ENCODE data around the gene MARCHF9. TPM values are rescaled to one million over a fixed set of nuclear protein-coding genes. Genes with fewer than 3 reads are reported as not detected.

Gene MARCHF9
- total RNA-seq, 1 donor from 2014 or later: 8.1 TPM

- H3K27ac Mint-ChIP-seq: no peak overlapping the region
- no peak for DNase-seq (ENCODE audit: low spot score)
- no peaks in the 10 kb centered on the region for H3K9me3 Mint-ChIP-seq
- peaks cover 24% of the 10 kb centered on the region for H3K4me1 ChIP-seq
- H3K27ac ChIP-seq: no peak overlapping the region
- no peak overlapping the region for H3K4me2 ChIP-seq
- peaks cover 10% of the 10 kb centered on the region for H3K79me2 ChIP-seq (ENCODE audit: low read depth)
- H3K9ac ChIP-seq: no peak overlapping the region
- peaks cover 51% of the 10 kb centered on the region for H3F3A ChIP-seq (ENCODE audit: low read depth)
- H3K4me1 Mint-ChIP-seq: peaks cover 46% of the 10 kb centered on the region
- no peak overlapping the region for H3K4me3 ChIP-seq
- TF ChIP-seq CTCF (IDR thresholded peaks at IDR 0.05) (no peak), EZH2phosphoT487 (IDR thresholded peaks at IDR 0.05) (no peak), EZH2 (IDR thresholded peaks at IDR 0.05) (no peak)
- no peak overlapping the region for H2AFZ ChIP-seq (replicated peaks)
- H3K36me3 Mint-ChIP-seq: peaks cover 5% of the 10 kb centered on the region
- peaks cover 17% of the 10 kb centered on the region for H4K20me1 ChIP-seq (ENCODE audit: low read depth)
- no peaks in the 10 kb centered on the region for H3K9me3 ChIP-seq (ENCODE audit: low read depth)
- peaks cover 21% of the 10 kb centered on the region for H3K27me3 Mint-ChIP-seq (ENCODE audit: insufficient read depth, low read depth)
- no peaks in the 10 kb centered on the region for H3K36me3 ChIP-seq
- H3K4me3 Mint-ChIP-seq: no peak overlapping the region
- H3K27me3 ChIP-seq: peaks cover 75% of the 10 kb centered on the region
Observed at GRCh38 chr12:57741413-57741789, 13.5 kb upstream of the MARCHF9 start.

- H3K27ac Mint-ChIP-seq: no peak overlapping the region
- Histone ChIP-seq H3K4me3 (no peak overlapping the region), H3K27me3 (peaks cover 68% of the 10 kb centered on the region), H3K4me1 (peaks cover 23% of the 10 kb centered on the region), H3K4me2 (no peak overlapping the region), H3K36me3 (no peaks in the 10 kb centered on the region), H4K20me1 (ENCODE audit: low read depth) (peaks cover 11% of the 10 kb centered on the region), H3K27ac (no peak overlapping the region), H3F3A (ENCODE audit: low read depth) (peaks cover 51% of the 10 kb centered on the region), H3K9me3 (ENCODE audit: low read depth) (no peaks in the 10 kb centered on the region), H2AFZ (replicated peaks) (no peak overlapping the region), H3K9ac (no peak overlapping the region), H3K79me2 (ENCODE audit: low read depth) (peaks cover 14% of the 10 kb centered on the region)
- H3K36me3 Mint-ChIP-seq: peaks cover 10% of the 10 kb centered on the region
- H3K9me3 Mint-ChIP-seq: no peaks in the 10 kb centered on the region
- TF ChIP-seq EZH2phosphoT487 (IDR thresholded peaks at IDR 0.05): no peak
- no peak for TF ChIP-seq EZH2 (IDR thresholded peaks at IDR 0.05)
- no peak for TF ChIP-seq CTCF (IDR thresholded peaks at IDR 0.05)
- no peak overlapping the region for H3K4me3 Mint-ChIP-seq
- H3K27me3 Mint-ChIP-seq (ENCODE audit: insufficient read depth, low read depth): peaks cover 15% of the 10 kb centered on the region
- no peak for DNase-seq (ENCODE audit: low spot score)
- H3K4me1 Mint-ChIP-seq: peaks cover 40% of the 10 kb centered on the region
Observed at GRCh38 chr12:57741844-57742738, 12.8 kb upstream of the MARCHF9 start.

GRCh38 chr12:57743769-57744168, 11.1 kb upstream of the MARCHF9 start:
- no peak overlapping the region for H2AFZ ChIP-seq (replicated peaks)
- TF ChIP-seq EZH2phosphoT487 (IDR thresholded peaks at IDR 0.05): no peak
- TF ChIP-seq EZH2 (IDR thresholded peaks at IDR 0.05): no peak
- TF ChIP-seq CTCF (IDR thresholded peaks at IDR 0.05): no peak
- no peak overlapping the region for H3K4me2 ChIP-seq
- H3K27ac ChIP-seq: no peak overlapping the region
- Mint-ChIP-seq H3K27ac (no peak overlapping the region), H3K9me3 (no peaks in the 10 kb centered on the region), H3K36me3 (peaks cover 19% of the 10 kb centered on the region), H3K4me3 (peak overlapping the region; percentile 95), H3K4me1 (peaks cover 40% of the 10 kb centered on the region), H3K27me3 (ENCODE audit: insufficient read depth, low read depth) (peaks cover 17% of the 10 kb centered on the region)
- H3K27me3 ChIP-seq: peaks cover 51% of the 10 kb centered on the region
- peaks cover 23% of the 10 kb centered on the region for H3K4me1 ChIP-seq
- peaks cover 59% of the 10 kb centered on the region for H3F3A ChIP-seq (ENCODE audit: low read depth)
- H3K79me2 ChIP-seq (ENCODE audit: low read depth): peaks cover 16% of the 10 kb centered on the region
- H3K9ac ChIP-seq: no peak overlapping the region
- no peak overlapping the region for H3K4me3 ChIP-seq
- no peaks in the 10 kb centered on the region for H3K36me3 ChIP-seq
- no peaks in the 10 kb centered on the region for H3K9me3 ChIP-seq (ENCODE audit: low read depth)
- DNase-seq (ENCODE audit: low spot score): no peak
- H4K20me1 ChIP-seq (ENCODE audit: low read depth): peaks cover 3% of the 10 kb centered on the region
